Karpas-422 (cell line): Measurements from ENCODE around the gene SLC4A2. TPM values are rescaled to one million over a fixed set of nuclear protein-coding genes. Genes with fewer than 3 reads are reported as not detected.
A peak's percentile ranks its signal among the peaks of the same experiment; 100 is the strongest.

Source experiments
- DNase-seq: peaks from one replicate; pipeline ENCODE4 v3.0.0-alpha.2; 2015
- H2AFZ ChIP-seq: fragments of 200-600 bp; sonication (generic); 2 replicates; pipeline ENCODE4 v1.6.1; 2014; ENCODE audit warnings: antibody characterized with exemption, low read length, mixed read lengths
- H3K27ac ChIP-seq: fragments of 200-600 bp; sonication (generic); 2 replicates; pipeline ENCODE4 v1.5.1; 2014; ENCODE audit warnings: mild to moderate bottlenecking, low read length, moderate library complexity
- H3K27me3 ChIP-seq: fragments of 200-600 bp; sonication (generic); 2 replicates; pipeline ENCODE4 v1.6.1; 2014; ENCODE audit warnings: low read length, mixed read lengths
- H3K36me3 ChIP-seq: fragments of 200-600 bp; sonication (generic); 2 replicates; pipeline ENCODE4 v1.6.1; 2014; ENCODE audit warnings: low read length, mixed read lengths; ENCODE audit not compliant: insufficient read depth
- H3K4me1 ChIP-seq: fragments of 200-600 bp; sonication (generic); 2 replicates; pipeline ENCODE4 v1.6.1; 2014; ENCODE audit warnings: mild to moderate bottlenecking, low read length, mixed read lengths
- H3K4me2 ChIP-seq: fragments of 200-600 bp; sonication (generic); 2 replicates; pipeline ENCODE4 v1.6.1; 2014; ENCODE audit warnings: low read length, low read depth, mild to moderate bottlenecking; ENCODE audit not compliant: poor library complexity, severe bottlenecking
- H3K4me3 ChIP-seq: fragments of 200-600 bp; sonication (generic); 2 replicates; pipeline ENCODE4 v1.5.1; 2014; ENCODE audit warnings: mild to moderate bottlenecking, antibody characterized with exemption, low read length, mixed read lengths
- H3K79me2 ChIP-seq: fragments of 200-600 bp; sonication (generic); 2 replicates; pipeline ENCODE4 v1.6.1; 2014; ENCODE audit warnings: mild to moderate bottlenecking, low read length, mixed read lengths
- H3K9ac ChIP-seq: fragments of 200-600 bp; sonication (generic); 2 replicates; pipeline ENCODE4 v1.6.0; 2014; ENCODE audit warnings: low read length
- H3K9me2 ChIP-seq: fragments of 200-600 bp; sonication (generic), shearing (Covaris generic); replicated peaks from 2 replicates; pipeline ENCODE4 v1.6.0; 2014; ENCODE audit warnings: mild to moderate bottlenecking, low read length, moderate library complexity; ENCODE audit not compliant: insufficient read depth
- H3K9me3 ChIP-seq: fragments of 300-700, 200-600 bp; sonication (generic); 2 replicates; pipeline ENCODE4 v1.6.1; 2014; ENCODE audit warnings: low read length, mixed read lengths
- H4K20me1 ChIP-seq: fragments of 200-600 bp; sonication (generic); 2 replicates; pipeline ENCODE4 v1.6.1; 2014; ENCODE audit warnings: mild to moderate bottlenecking, antibody characterized with exemption, low read length, low read depth; ENCODE audit not compliant: insufficient read depth
- total RNA-seq: library from RNA; depleted of rRNA; stranded (reverse); fragments of >200 nt; shearing (Covaris generic); gene quantifications from 2 replicates; pipeline ENCODE4 v1.2.3, GENCODE V29; 2014; ENCODE audit warnings: low replicate concordance

SLC4A2 gene
- total RNA-seq, 1 experiment from 2014 or later = 35.1 TPM

GRCh38 chr7:151061213-151062110 lies 2.1 kb downstream of the SLC4A2 start:
- 0 out of 2 replicates have a peak overlapping the region, but pooled peaks have one; percentile 9 for H3K27ac ChIP-seq
- peak overlapping the region; percentile 87 for H3K4me3 ChIP-seq

DNA sequence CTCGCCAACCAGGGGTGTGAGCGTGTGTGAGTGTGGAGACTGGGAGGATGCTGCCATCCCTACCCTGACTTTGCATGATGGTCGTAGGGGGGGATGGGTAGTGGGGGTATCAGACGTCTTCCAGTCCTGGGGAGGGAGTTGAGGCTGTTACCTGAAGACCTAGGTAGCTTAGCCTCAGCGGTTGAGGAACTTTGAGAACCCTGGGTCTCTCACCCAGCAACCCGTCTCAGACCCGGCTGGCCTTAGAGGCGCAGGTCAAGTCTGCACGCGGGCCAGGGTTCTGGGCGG lies 2.7 kb downstream of the SLC4A2 start:
- Histone ChIP-seq H4K20me1 (0 out of 2 replicates have a peak, but pooled peaks cover 5% of the 10 kb centered on the region), H3K27me3 (no peaks in the 10 kb centered on the region), H3K27ac (no peak overlapping the region), H3K4me1 (peaks cover 24% of the 10 kb centered on the region), H3K4me2 (no peak overlapping the region), H3K9ac (no peak overlapping the region), H2AFZ (no peak overlapping the region), H3K9me3 (no peaks in the 10 kb centered on the region), H3K36me3 (no peaks in the 10 kb centered on the region), H3K79me2 (peaks cover 30% of the 10 kb centered on the region), H3K9me2 (no peaks in the 10 kb centered on the region), H3K4me3 (no peak overlapping the region)
- no peak for DNase-seq

More at GRCh38 chr7:151061213-151062110, 2.1 kb downstream of the SLC4A2 start:
- Histone ChIP-seq H3K9me3 (no peaks in the 10 kb centered on the region), H3K36me3 (no peaks in the 10 kb centered on the region), H3K27me3 (no peaks in the 10 kb centered on the region), H3K4me1 (peaks cover 30% of the 10 kb centered on the region), H3K79me2 (peaks cover 32% of the 10 kb centered on the region), H3K4me2 (peak overlapping the region; percentile 73), H3K9ac (peak overlapping the region; percentile 89), H4K20me1 (0 out of 2 replicates have a peak, but pooled peaks cover 5% of the 10 kb centered on the region), H2AFZ (no peak overlapping the region), H3K9me2 (no peaks in the 10 kb centered on the region)
- no peak for DNase-seq

DNA sequence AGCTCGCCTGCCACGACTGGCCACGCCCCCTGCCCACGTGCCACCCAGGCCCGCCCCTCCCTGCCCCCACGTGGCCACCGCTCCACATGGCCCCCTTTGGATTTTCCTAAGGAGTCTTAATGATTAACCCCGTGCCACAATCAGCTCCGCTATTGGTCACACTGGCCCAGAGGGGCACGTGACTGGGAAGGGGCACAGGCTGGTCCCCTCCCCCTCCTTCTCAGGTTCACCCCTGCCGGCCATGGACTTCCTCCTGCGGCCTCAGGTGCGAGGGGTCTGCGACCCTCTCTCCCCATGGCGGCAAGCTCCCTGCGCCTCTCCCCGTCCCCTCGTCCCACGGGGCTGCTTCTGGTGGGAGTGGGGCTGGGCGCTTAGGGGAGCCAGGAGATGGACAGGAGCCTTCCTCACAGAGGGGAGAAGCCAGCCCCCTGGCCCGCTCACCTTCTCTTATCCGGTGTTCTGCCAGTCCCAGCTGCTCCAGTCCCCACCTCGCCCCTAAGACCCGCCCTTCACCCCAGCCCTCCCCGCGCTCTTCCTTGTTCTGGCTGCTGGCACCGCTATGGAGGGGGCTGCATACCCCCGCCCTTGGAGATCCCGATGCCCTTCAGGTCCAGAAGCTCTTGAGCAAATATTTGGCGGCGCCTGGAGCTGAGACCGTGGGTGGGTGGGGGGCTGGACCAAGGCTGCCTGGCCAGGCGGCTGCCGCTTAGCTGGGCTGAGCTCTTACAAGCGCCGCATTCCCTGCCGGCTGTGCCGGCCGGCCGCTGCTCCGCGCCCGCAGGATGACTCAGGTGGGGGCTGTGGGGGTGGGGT lies 3.2 kb downstream of the SLC4A2 start:
- Histone ChIP-seq H3K79me2 (peaks cover 29% of the 10 kb centered on the region), H4K20me1 (0 out of 2 replicates have a peak, but pooled peaks cover 5% of the 10 kb centered on the region), H3K9me3 (no peaks in the 10 kb centered on the region), H3K9me2 (no peaks in the 10 kb centered on the region), H3K4me2 (no peak overlapping the region), H3K4me1 (peaks cover 22% of the 10 kb centered on the region), H3K36me3 (no peaks in the 10 kb centered on the region), H3K27ac (no peak overlapping the region), H3K9ac (no peak overlapping the region), H3K4me3 (no peak overlapping the region), H3K27me3 (no peaks in the 10 kb centered on the region), H2AFZ (no peak overlapping the region)
- DNase-seq = no peak

DNA sequence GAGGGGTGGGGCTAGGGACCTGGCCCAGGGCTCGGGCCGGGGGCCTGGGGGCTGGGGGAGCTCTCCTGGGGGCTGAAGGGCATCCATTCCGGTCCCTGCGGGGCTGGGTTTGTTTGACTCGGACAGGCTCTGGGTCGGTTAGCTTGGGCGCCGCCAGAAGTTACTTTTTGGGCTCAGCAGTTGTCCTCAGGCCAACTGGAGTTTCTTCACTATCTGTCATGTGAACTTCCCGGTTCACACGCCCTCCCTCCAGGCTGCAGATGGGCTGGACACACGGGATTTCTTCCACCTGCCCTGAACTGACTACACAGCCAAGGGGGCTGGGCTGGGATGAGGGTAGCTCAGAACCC lies 3.8 kb downstream of the SLC4A2 start:
- no peak overlapping the region for H3K4me2 ChIP-seq
- H3K36me3 ChIP-seq = 0 out of 2 replicates have a peak, but pooled peaks cover 3% of the 10 kb centered on the region
- H3K9ac ChIP-seq = no peak overlapping the region
- H3K79me2 ChIP-seq = peaks cover 29% of the 10 kb centered on the region
- no peaks in the 10 kb centered on the region for H3K9me2 ChIP-seq
- no peak overlapping the region for H3K27ac ChIP-seq
- no peaks in the 10 kb centered on the region for H3K27me3 ChIP-seq
- no peak overlapping the region for H2AFZ ChIP-seq
- no peak for DNase-seq
- peaks cover 22% of the 10 kb centered on the region for H3K4me1 ChIP-seq
- H3K4me3 ChIP-seq = no peak overlapping the region
- H3K9me3 ChIP-seq = no peaks in the 10 kb centered on the region
- H4K20me1 ChIP-seq = 0 out of 2 replicates have a peak, but pooled peaks cover 5% of the 10 kb centered on the region

DNA sequence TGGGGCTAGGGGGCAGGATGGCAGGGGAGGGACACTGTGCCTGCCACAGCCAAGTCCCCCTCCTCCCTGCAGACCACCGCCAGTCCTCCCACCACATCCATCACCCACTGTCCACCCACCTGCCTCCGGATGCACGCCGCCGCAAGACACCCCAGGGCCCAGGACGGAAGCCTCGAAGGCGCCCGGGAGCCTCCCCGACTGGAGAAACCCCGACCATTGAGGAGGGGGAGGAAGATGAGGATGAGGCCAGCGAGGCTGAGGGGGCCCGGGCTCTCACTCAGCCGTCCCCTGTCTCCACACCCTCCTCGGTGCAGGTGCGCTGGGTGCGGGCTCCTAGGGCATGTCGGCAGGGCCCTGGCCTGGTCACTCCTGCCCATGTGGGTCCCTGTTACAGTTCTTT lies 5.1 kb downstream of the SLC4A2 start:
- Histone ChIP-seq H3K4me1 (peaks cover 11% of the 10 kb centered on the region), H4K20me1 (peaks cover 5% of the 10 kb centered on the region; the same call in 1 of the 2 replicates), H3K79me2 (peaks cover 29% of the 10 kb centered on the region), H3K36me3 (0 out of 2 replicates have a peak, but pooled peaks cover 3% of the 10 kb centered on the region), H3K9me3 (no peaks in the 10 kb centered on the region), H3K27ac (no peak overlapping the region), H3K27me3 (no peaks in the 10 kb centered on the region), H3K9ac (no peak overlapping the region), H3K4me2 (no peak overlapping the region), H3K9me2 (no peaks in the 10 kb centered on the region), H2AFZ (no peak overlapping the region), H3K4me3 (no peak overlapping the region)
- DNase-seq = no peak

- H3K27me3 ChIP-seq = no peaks in the 10 kb centered on the region
- no peaks in the 10 kb centered on the region for H3K9me3 ChIP-seq
- no peak overlapping the region for H3K9ac ChIP-seq
- peaks cover 5% of the 10 kb centered on the region; the same call in 1 of the 2 replicates for H4K20me1 ChIP-seq
- no peak overlapping the region for H3K27ac ChIP-seq
- no peak for DNase-seq
- H3K4me3 ChIP-seq = no peak overlapping the region
- peaks cover 11% of the 10 kb centered on the region for H3K4me1 ChIP-seq
- no peak overlapping the region for H2AFZ ChIP-seq
- no peak overlapping the region for H3K4me2 ChIP-seq
- 0 out of 2 replicates have a peak, but pooled peaks cover 3% of the 10 kb centered on the region for H3K36me3 ChIP-seq
- peaks cover 26% of the 10 kb centered on the region for H3K79me2 ChIP-seq
- no peaks in the 10 kb centered on the region for H3K9me2 ChIP-seq
These were observed 5.6 kb downstream of the SLC4A2 start for GRCh38 chr7:151064993-151065392.

- Histone ChIP-seq H3K27ac (no peak overlapping the region), H3K27me3 (no peaks in the 10 kb centered on the region), H3K9ac (no peak overlapping the region), H3K9me2 (no peaks in the 10 kb centered on the region), H2AFZ (no peak overlapping the region), H3K4me1 (peaks cover 10% of the 10 kb centered on the region), H3K4me2 (no peak overlapping the region), H4K20me1 (peaks cover 5% of the 10 kb centered on the region; the same call in 1 of the 2 replicates), H3K4me3 (no peak overlapping the region), H3K79me2 (peaks cover 21% of the 10 kb centered on the region), H3K36me3 (0 out of 2 replicates have a peak, but pooled peaks cover 3% of the 10 kb centered on the region), H3K9me3 (no peaks in the 10 kb centered on the region)
- no peak for DNase-seq
These were observed 6.1 kb downstream of the SLC4A2 start for GRCh38 chr7:151065516-151065915.
